ENCODE results near the gene DUSP3.

DUSP3 gene

GRCh38 chr17:43778337-43779144 lies at the start of gene DUSP3:
TSS of gene DUSP3 (minus strand) at chr17:43778977. CDS start at chr17:43778924, 53 bp downstream.
- DNase-seq (ENCODE audit: low read depth), result peak; percentile 81

- DNase-seq (ENCODE audit: low read depth), result no peak
Observed at GRCh38 chr17:43827596-43827995, 48.8 kb upstream of the DUSP3 start.

GRCh38 chr17:43826206-43826605 lies 47.4 kb upstream of the DUSP3 start:
- DNase-seq (ENCODE audit: low read depth), result no peak

DNA sequence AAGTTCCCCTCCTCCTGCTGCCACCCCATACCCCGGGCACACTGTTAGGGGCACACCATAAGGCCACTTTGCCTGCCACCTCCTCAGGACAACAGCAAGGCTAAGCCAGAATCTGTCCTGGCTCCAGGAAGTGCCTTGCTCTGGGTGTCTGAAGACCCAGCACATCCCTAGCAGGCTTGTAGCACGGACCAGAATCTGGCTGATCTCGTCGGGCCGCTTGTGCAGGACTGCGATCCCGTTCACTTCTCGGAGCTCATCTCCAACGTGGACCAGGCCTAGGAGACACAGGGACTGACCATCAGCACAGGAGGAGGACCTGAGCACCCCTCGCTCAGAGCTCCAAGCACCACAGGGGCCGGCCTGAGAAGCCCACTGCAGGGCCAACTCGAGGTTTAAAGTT lies 46.8 kb upstream of the DUSP3 start:
- DNase-seq (ENCODE audit: low read depth), result no peak

DNA sequence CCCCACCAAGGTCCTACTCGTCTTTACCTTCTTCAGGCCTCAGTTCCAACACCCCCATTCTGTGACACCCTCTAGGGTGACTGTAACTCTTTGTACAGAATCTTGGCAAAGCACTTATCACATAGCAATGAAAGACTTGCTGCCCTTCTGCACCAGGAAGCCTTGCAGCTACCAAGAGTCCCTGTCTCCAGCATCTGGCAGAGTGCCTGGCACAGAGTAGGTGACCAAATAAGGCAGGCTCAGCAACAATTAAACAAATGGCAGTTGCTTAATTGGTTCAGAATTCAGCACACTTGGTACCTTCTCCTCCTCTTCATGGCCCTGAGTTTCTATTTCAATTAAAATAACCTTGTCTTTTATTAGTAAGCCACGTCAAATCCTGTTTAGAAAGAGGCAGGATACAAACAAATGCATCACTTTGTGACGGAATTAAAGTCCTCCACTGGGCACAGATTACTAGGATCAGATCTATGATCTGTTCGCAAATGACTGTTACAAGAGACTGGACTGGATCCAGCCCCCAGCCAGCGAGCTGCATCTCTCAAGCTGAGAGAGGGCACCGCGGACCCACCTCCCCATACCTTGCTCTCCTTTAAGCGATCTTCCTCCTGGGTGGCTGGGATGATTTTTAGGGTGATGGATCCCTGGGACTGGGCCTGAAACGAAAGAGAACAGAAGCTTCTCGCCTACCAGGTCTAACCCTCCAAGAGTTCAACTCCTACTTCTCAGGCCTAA lies 44.7 kb upstream of the DUSP3 start:
- no peak for DNase-seq (ENCODE audit: low read depth)

- no peak for DNase-seq (ENCODE audit: low read depth)
Observed at GRCh38 chr17:43822570-43823190, 43.9 kb upstream of the DUSP3 start.

- no peak for DNase-seq (ENCODE audit: low read depth)
Observed at GRCh38 chr17:43820759-43821158, 42.0 kb upstream of the DUSP3 start.

DNA sequence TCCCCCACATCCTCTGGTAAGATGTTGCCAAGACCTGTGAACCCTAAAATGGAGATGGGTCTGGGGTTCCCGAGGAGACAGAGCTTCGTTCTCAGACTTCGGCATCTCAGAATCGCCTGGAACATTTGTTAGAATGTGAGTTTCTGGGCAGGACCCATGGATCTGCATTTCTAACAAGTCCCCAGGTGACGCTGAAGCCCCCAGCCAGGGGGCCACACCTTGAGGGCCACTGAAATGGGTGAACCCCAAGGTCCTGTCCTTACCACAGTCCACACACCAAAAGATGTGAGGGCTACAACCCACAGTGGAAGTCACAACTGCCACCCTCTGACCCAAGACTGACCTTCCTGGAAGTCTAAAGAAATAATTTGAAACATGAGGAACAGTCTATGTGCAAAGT lies 40.2 kb upstream of the DUSP3 start:
- DNase-seq (ENCODE audit: low read depth), result no peak

DNA sequence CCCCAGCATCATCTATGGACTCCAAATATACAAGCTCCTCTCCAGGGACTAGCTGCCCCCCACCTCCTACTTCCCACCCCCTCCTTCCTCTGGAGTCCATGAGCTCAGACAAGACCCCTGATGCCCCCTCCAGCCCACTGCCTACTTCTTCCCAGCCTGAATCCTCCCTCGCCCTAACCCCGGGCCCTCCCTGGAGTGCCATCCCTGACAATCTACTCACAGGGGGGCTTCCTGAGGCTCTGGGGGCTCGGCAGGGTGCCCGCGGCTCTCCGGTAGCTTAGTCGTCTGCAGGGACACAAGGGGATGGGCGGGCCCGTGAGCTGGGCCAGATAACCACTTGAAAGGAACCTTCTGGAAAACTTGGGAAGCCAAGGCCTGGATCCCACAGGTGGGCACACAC lies 39.0 kb upstream of the DUSP3 start:
- no peak for DNase-seq (ENCODE audit: low read depth)

DNA sequence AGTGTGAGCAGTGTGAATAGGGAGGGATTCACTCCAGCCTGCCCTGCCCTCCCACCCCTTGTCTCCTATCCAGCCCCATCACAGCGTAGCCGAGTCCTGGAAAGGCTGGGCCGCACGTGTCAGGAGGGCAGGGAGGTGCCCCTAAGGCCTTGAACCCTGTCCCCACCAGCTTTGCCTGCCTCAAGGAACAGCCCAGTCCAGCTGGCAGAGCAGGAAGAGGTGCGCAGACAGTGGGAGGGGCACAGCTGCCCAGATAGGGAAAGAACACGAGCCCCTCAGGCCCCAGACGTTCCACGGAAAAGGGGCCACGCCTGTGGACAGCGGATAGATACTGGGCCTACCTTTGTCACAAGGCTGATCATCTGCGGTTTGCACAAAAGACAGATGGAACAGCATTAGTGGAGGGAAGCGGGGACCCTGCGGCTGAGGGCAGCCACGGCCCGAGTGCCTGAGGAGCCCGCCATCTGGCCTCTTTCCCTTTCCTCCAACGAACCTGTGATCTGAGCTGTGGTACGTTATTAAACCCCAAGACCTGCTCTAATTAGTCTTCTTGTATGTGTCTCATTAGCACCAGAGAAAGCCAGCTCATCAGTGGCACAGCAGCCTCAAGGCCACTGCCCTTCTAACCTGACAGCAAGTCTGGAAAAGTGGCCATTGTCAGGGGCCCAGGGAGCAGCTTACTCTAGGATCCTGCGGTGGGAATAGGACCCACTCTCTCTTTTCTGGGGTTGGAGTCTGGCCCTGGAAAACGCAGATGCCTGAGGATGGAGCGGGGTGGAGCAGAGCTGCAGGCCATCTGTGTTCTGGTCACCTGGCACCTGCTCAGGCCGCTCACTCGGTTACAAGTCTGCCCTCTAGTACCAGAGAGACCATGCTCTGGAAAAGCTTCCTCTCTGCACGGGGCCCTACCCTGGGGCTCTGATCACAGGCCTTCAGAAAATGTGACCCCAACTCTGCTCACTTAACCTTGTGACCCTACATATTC lies 37.9 kb upstream of the DUSP3 start:
- DNase-seq (ENCODE audit: low read depth), result no peak

- DNase-seq (ENCODE audit: low read depth), result peak; percentile 14
Observed at GRCh38 chr17:43814714-43815113, 35.9 kb upstream of the DUSP3 start.

GRCh38 chr17:43814026-43814425 lies 35.2 kb upstream of the DUSP3 start:
- DNase-seq (ENCODE audit: low read depth), result no peak

DNA sequence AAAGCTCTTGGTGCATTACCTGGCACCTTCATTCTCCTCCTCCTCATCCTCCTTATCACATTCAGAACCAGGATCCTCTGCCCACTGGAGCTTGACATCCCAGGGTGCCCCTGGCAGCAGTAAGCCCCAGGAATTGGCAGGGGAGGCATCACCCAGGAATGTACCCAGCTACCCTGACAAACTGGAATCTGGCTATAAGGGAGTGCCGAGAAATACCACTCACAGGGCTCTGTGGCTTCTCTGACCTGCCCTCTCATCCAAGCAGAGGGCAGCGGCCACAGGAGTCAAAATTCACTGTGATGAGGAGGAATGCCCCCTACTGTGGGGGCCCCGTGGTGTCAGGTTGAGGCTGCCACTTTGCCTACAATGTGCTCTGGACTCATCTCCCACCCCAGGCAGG lies 34.6 kb upstream of the DUSP3 start:
- no peak for DNase-seq (ENCODE audit: low read depth)

GRCh38 chr17:43812396-43813265 lies 33.9 kb upstream of the DUSP3 start:
- DNase-seq (ENCODE audit: low read depth), result no peak

- no peak for DNase-seq (ENCODE audit: low read depth)
Observed at GRCh38 chr17:43810823-43811222, 32.0 kb upstream of the DUSP3 start.

DNA sequence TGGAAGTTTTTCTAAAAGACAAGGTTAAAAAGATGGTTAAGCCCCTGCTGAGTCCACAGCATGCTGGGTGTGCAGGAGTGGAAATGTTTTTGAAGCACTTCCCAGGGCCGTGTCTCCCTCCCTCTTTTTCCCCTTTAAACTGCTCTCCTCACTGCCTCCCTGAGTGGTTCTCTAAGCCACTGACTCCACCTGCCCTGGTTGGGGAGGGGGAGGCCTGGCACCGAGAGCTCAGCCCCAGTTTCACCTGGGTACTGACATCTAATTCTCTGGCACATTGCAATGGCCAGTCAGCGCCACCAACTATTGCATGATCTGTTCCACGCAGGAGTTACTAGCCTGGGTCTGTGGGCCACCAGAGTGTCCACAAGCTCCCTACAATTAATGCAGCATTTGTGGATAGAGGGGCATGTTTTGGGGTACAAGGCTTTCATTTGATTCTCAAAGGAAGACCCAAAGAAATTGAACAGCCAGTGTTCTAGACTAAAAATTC lies 31.5 kb upstream of the DUSP3 start:
- no peak for DNase-seq (ENCODE audit: low read depth)

- DNase-seq (ENCODE audit: low read depth), result no peak
Observed at GRCh38 chr17:43809121-43809520, 30.3 kb upstream of the DUSP3 start.

- no peak for DNase-seq (ENCODE audit: low read depth)
Observed at GRCh38 chr17:43808076-43808475, 29.3 kb upstream of the DUSP3 start.

DNA sequence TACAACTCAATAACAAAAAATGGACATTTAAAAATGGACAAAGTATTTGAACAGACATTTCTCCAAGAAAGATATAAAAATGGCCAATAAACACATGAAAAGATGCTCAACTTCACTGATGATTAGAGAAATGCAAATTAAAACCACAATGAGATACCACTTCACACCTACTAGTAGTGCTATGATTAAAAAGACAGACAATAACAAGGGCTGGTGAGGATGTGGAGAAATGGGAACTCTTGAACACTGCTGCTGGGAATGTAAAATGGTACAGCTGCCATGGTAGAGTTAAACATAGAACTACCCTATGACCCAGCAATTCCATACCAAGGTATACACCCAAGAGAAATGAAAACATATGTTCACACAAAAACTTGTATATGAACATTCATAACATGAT lies 26.3 kb upstream of the DUSP3 start:
- no peak for DNase-seq (ENCODE audit: low read depth)

DNA sequence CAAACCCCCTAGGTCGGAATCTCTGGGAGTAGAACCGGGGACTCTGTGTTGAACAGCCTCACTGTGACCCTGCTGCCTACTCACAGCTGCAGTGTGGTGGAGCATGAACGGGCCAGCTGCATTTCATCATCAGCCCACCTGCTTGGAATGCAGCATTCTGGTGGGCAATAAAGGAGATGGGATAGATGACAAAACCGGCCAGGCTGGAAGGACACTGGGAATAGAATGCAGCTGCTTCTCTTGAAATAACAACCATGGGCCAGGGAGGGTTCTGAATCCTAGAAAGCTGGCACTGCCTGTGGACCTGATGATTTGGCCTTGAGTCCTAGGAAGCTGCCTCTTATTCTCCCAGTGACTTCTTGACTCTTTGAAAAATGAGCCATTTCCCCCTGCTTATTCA lies 25.0 kb upstream of the DUSP3 start:
- no peak for DNase-seq (ENCODE audit: low read depth)

GRCh38 chr17:43801844-43802243 lies 23.1 kb upstream of the DUSP3 start:
- DNase-seq (ENCODE audit: low read depth), result no peak
